Stimulated activated CD4-positive, alpha-beta T cell treated with anti-CD3 and anti-CD28 coated beads, Interleukin-2, amount 100 ng/mL, for 48 hours (primary cell): ENCODE measurements around the gene SIM2.

Experiments
- DNase-seq, 2 donors: peaks; one replicate each; pipeline ENCODE4 v3.0.0-alpha.2; 2020

The SIM2 gene

DNA sequence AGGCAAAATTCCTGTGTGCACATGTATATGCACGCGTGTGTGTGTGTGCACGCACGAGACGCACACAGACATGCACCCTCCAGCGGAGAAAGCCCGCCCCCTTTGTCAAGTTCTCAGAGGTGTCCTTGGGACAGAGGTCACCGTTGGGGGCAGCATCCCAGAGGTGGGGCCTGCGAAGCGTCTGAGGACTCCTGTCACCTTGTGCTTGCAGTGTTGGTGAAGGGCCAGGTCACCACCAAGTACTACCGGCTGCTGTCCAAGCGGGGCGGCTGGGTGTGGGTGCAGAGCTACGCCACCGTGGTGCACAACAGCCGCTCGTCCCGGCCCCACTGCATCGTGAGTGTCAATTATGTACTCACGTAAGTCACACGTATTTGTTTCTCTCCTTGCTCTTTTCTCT is 42.6 kb downstream of the SIM2 start:
- no peak for DNase-seq

DNA sequence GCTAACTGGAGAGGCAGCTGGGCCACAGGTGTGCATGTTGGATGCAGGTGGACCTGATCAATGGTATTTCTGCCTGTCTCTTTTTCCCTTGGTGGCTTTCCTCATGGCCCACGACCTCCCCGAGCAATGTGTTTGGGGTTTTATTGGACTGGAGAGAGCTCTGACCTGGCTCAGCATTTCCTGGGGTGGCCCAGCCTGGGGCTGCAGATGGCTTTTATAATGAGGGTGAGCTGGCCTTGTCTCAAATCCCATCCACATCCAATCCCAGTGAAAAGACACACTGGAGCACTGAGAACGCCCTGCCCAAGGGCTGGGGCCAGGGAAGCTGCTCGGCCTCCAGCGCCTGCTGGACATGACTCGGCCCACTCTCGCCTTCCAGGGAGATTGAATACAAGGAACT is 44.1 kb downstream of the SIM2 start:
- no peak for DNase-seq

DNA sequence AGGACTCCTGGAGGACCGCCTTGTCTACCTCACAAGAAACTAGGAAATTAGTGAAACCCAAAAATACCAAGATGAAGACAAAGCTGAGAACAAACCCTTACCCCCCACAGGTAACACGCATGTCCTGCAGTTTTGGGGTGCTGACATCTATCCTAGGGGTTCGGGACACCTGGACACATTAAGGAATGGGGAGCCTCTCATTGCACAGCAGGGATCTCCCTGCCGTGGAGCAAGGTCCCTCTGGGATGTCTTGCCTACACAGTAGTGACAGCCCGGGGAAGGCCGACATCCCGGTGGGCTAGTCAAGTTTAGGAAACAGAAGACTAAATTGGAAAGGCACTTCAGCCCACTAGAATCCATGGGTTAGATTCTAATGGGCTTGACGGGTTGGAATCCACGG is 44.5 kb downstream of the SIM2 start:
- no peak for DNase-seq

DNA sequence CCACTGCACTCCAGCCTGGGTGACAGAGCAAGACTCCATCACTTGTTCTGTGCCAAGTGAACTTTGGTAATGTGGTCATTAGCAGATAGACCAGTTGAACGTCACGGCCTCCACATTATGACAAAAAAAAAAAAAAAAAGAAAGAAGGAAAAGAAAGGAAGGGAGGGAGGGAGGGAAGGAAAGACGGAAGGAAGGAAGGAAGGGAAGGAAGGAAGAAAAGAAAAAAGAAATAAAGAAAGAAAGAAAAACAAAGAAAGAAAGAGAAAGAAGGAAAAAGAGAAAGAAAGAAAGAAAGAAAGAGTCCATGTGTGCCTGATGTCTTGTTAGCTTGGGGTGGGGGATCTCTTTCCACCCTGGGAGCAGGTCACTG is 45.3 kb downstream of the SIM2 start:
- no peak for DNase-seq

DNA sequence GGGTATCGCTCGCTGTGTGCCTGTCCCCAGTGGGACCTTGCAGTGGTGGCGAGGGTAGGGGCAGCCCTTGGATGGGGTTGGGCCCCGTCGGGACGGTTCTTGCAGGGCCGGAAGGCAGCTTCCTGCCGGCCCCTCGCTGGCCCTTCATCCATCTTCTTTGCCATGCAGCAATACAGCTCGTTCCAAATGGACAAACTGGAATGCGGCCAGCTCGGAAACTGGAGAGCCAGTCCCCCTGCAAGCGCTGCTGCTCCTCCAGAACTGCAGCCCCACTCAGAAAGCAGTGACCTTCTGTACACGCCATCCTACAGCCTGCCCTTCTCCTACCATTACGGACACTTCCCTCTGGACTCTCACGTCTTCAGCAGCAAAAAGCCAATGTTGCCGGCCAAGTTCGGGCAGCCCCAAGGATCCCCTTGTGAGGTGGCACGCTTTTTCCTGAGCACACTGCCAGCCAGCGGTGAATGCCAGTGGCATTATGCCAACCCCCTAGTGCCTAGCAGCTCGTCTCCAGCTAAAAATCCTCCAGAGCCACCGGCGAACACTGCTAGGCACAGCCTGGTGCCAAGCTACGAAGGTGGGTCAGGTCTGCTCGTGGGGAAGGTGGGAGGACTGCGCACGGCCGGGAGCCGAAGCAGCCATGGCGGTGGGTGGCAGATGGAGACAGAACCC is 45.8 kb downstream of the SIM2 start:
- DNase-seq: no peak

DNA sequence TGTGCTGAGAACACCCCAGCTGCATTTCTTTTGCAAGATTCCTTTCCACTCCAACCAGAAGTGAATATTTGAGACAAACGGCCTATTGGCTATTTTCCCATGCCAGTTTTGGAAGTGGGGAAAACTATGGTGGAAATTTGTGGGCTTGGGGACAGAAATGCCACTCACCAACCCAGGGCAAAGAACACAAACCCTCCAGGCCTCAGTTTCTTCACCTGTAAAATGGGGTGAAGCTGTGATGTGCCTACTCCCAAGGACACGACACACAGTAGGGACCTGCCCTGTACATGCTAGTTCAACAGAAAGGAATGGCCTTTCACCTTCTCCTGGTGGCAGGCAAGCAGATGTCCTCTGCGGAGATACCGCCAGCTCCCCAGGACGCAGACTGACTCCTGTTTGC is 46.5 kb downstream of the SIM2 start:
- no peak for DNase-seq

DNA sequence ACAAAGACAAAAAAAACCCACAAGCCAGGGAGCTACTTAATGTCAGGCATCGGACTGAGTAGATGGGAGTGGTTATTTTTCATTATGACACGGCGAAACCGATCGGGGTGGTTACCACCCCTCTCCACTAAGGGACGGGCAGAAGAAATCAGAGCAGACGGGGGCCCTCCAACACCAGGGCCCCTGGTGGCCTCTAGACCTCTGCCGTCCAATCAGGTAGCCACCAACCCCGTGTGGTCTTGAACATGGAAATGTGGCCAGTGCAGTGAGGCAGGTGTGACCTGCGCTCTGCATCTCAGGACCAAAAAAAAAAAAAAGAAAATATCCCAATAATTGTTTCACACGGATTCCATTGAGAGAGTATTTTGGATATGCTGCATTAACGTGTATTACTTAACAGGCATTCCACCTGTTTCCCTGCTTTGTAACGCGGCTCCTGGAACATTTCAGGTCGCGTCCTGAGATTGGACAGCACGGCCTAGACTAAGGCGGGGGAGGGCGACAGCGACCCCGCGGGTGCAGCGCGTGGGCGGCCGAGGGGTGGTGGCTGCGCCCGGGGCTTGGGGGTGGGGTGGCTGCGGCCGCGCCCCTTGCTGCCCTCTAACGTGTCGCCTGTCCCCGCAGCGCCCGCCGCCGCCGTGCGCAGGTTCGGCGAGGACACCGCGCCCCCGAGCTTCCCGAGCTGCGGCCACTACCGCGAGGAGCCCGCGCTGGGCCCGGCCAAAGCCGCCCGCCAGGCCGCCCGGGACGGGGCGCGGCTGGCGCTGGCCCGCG is 48.3 kb downstream of the SIM2 start:
- no peak for DNase-seq

DNA sequence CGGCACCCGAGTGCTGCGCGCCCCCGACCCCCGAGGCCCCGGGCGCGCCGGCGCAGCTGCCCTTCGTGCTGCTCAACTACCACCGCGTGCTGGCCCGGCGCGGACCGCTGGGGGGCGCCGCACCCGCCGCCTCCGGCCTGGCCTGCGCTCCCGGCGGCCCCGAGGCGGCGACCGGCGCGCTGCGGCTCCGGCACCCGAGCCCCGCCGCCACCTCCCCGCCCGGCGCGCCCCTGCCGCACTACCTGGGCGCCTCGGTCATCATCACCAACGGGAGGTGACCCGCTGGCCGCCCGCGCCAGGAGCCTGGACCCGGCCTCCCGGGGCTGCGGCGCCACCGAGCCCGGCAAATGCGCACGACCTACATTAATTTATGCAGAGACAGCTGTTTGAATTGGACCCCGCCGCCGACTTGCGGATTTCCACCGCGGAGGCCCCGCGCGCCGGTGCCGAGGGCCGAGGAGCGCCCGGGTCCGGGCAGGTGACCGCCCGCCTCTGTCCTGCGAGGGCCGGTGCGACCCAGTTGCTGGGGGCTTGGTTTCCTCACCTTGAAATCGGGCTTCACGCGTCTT is 49.0 kb downstream of the SIM2 start:
- peak; percentile 42 to 63 for DNase-seq

DNA sequence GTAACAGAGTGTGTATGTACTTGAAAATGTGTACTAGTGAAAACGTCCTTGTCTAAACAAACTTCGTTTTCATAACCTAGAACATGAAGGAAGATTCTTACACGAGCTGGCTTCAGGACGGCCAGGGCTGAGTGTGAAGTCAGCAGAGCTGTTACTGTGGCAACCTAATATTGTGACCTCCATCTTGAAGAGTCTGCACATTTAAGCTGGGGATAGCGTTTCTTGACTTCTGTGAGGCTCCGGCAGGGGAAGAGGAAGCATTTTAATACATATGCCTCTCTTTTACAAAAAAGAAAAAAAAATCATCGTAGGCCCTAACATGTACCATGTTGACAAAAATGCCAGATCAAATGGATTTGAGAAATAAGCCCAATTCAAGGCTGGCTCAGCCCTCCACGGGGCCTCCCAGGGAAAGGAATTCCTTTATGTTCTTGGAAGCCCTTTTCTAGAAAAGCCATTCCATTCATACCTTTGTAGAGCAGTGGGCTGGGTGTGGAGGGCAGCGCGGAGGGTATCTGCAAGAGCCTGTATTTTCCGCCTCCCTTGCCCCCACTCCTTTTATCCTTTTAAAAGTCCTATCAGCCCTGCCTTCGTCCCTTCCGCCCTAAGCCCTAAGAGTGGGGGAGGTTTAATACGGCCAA is 51.1 kb downstream of the SIM2 start:
- DNase-seq: no peak

DNA sequence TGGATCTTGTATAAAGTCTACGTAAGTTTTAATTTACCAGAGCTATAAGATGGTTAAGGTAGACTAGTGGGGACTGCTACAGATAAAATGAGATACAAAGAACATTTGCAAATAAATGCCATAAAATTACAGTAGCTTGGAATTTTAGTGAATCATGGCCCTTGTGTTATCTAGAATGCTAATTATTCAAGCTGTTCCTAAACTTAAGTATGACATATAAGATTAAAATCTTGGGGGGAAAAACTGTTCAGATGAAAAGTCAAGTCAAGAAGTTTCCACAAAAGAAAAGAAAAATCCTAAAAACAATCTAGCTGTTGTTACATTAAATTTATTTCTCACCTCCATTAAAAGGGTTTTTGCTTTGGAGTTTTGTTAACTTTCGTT is 51.7 kb downstream of the SIM2 start:
- no peak for DNase-seq

DNA sequence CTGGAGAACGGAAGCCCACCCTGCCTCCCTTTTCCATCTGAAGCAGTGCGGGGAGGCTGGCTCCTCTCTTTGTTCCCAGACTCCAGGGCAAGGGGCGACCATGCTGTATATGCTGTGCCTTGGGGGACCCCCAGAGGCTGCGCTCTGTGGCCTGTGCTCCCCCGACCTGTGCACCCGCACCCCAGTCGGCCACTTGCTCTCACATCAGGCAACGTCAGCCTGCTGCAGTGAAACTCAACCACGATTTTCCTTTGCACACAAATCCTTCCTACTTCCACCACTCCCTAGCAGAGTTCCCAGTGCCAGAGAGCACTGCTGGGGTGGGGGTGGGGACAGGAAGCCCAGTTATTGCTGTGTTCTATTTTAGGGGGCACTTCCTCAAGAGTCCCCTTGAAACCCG is 52.5 kb downstream of the SIM2 start:
- no peak for DNase-seq

DNA sequence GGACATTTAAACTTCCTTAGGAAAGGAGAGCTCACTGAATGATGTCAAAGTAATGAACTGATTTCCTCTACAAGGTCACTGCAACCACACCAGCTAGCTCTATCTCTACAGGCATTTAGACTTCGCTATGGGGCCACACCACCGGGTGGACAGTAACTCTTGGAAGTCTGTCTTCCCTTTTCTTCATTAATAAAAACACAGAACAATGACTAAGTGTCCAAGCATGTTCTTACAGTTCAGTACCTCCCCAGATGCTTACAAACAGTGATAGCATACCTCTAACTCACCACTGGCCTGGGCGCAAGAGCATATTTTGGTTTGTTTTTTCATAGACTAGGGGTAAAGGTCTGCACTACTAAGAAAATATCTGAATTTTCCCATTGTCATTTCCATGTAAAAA is 54.6 kb downstream of the SIM2 start:
- no peak for DNase-seq

DNA sequence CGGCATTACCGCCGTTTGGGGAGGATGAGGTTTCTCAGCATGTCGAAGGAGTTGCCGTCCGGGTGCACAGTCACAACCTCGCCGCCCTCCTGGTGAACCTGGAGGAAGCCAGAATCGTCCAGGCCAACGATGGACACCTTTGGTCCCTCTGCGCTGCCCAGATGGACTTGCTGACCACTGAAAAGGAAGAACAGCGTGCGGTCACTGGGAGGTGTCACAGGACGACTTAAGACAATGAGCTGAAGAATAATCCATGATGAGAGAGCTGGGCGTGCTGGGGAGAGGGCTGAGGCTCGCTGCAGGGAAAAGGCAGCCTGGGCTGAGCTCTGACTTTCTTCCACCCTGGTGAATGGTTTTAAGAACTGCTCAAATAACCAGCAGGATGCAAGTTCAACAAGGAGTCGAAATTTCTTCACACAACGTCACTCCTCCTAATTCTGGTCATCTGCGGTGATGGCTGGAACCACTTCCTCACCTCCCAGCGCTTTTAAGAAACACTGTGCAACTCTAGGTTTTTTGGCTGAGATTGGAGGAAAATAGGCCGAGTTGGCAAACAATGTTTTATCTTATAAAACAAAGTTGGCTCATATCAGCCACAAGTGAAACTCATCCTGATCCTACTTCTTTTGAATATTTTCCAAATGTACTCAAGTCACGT is 55.5 kb downstream of the SIM2 start:
- no peak for DNase-seq

DNA sequence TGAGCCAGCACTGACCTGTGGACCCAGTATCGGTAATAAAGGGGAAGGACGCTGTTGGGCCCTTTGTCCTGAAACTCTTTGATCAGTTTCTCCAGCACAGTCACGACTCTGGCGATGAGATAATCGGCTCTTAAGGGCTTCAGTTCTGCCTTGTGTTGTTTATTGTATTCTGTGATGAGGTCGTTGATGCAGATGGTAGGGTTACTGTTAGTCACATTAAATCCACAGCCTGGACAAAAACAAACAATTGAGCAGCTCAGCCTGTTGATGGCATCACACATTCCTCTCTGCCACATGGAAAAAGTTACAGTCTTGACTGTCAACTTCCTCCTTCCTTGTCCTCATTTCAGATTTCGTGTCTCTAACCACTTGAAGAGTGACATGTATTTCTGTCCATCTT is 57.6 kb downstream of the SIM2 start:
- DNase-seq: no peak

DNA sequence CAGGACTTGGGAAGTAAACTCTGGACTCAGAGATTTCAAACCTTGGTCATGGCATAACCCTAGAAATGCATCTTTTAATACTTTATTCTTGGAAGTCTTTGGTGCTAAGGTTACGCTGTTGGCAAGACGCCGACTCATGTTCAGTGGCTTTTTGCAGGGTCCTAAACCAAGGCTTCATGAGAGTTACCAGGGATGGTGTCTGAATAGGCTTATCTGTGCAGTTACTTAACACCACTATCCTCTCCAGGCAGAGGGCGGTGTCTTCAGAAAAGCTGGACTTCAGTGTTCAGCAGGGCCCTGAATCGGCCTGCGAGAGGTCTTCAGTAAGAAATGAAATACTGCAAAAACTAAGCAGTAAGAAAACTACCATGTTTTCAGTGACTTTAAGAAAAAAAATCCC is 58.3 kb downstream of the SIM2 start:
- no peak for DNase-seq

DNA sequence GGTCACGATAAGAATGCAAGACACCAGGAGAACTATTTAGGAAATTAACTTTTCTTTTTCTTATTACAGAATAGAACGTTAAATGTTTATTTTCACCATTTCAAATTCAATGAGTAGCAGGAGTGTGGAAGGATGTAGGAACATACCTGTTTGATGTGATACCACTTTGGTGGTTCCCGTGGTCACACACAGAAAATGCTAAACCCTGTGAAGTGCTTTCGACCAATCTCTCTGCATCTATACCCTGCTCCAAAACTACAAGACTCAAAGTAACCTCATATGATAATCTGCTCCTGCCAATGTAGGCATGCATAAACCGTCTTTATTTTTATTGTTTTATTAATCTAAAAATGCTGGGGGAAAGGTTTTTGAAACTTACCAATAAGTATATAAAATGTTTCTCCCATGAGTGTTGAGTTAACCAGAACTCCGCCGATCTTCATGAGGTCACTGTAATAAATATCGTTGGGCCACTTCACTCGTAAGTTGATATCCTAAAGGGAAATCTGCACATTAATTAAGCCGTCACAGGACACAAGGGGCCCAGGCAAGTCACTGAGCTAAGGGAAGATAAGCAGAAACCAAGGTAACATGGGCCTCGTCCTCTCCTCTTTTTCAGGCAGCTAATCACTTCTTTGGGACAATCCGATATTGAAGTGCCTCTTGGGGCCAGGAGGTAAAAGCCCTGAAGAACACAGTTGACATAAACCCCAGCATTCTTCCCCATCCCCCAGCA is 60.6 kb downstream of the SIM2 start:
- DNase-seq: no peak

DNA sequence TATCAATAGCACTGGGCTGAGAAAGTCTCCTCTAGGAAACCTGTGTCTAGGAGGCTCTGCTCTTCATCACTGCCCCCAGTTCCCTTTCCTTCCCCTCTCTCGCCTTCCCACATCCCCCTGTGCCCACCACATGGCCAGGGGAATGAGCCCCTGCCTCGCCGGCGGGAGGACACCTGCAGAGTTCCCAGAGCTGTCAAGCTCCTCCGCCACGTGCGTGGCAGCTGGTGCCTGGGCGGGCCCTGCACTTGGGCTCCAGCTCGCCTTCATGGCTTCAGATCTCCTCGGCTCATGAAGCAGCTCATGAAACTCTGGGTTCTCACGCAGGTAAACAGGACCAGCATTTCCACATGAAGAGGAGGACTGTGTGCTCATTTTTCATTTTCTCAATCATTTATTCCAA is 62.8 kb downstream of the SIM2 start:
- DNase-seq: no peak

DNA sequence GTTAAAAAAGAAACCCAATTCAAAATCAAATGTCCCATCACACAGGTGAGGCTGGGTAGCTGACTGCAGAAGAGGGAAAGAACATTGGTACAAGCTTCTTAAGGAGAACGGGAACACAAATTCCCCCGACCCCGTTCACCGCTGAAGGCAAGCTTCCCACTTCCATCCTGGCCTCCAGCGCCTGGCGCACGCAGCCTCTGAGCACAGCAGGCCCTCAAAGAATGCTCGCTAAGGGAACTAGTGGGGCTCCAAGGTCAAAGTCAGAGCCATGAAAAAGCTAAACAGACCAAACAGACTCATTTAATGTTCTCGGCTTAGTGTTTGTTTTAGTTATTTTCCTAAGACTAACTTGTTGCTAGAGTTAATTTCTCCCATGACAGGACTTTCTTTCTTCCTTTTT is 63.7 kb downstream of the SIM2 start:
- no peak for DNase-seq

DNA sequence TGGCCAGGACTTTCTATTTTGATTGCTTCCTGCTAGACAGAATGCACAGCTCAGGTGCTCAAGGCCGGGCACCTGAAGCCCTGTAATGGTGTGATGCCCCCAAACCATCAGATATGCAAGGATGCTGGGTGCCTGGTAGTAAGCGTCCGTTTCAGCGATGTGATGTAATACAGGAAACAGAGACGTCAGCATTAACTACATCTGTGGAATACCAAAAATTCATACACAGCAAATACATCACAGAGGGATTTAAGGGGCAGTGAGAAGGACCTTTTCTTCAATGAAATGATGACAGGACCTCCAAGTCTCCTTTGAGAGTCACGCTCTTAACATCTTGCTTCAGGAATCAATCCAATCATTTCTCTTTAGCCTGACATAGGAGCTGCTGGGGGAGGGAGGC is 64.4 kb downstream of the SIM2 start:
- DNase-seq: no peak

DNA sequence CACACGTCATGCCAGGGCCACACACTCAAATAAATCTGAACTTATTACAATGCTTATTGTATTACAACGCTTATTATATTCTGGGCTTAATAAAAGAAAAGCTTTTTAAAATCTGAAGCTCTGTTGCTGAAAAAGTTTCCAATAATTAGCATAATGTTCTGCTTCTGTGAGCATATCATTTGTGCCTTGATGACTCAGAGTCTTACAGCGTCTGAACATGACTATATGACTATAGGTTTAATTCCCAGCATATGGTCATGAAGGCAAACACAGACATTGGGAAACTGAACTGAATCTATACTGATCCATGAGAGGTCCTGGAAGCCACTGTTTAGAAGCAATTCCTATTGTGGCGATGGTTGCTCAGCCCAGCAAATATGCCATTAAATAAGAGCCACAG is 66.3 kb downstream of the SIM2 start:
- no peak for DNase-seq

DNA sequence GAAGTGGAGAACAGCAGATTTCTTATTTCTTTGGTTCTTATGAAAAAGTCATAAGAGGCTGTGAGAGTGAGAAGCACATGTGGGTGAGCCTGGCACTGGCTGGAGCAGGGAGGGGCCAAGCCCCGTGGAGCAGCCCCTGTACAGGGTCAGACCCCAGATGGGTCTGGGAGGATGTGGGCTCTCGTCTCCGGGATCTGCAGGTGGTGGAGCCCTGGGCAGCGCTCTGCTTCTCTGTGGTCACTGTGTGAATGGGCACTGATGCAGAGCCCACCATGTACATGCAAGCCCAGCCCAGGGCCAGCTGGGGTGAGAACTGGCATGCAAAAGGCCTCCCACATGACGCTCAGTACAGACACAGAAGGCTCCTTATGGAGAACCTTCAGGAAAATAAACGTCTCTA is 67.6 kb downstream of the SIM2 start:
- no peak for DNase-seq

DNA sequence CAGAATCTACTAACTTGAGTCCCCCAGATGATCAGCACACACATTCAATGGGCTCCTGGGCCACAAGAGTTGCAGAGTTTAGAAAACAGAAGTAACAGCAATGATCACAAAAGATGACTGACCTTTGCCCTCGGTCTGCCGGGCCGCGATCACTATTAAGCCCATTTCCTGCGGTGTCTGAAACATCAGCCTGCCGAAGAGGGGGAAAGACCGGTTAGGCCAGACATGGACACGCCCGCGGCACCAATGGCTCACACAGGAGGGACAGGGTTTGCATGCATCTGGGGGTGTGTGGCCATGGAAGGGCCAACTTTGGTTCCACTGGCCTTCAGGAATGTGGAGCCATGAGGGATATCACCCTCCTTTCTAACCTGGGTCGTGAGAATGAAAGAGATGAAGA is 68.2 kb downstream of the SIM2 start:
- no peak for DNase-seq

DNA sequence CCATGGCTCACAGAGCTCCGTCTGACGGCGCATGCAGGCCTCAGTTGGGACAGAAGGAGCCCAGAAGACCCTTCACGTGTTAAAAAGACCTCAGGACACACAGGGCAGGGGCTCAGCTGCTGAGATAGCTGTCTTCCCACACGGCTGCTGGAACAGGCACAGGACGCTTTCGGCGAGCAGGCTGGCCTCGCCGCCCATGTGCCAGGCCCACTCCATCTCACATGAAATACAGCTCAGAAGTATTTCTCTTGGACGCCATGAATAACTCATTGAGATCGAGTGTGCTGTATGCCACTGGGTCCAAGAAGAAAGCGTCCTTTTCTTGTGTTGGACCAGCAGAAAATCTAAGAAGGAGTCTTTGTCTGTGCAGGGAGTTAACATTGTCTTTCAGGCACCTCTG is 69.6 kb downstream of the SIM2 start:
- no peak for DNase-seq
